Fibroblast of upper back skin (primary cell): Measurements from ENCODE around the gene DERA.
"Not testable (repeated sequence)": the region's sequence is repeated elsewhere in the genome, so short reads cannot be mapped to it uniquely, and the experiment has no call there.

Source experiments
- DNase-seq: peaks from one replicate; pipeline ENCODE4 v3.0.0-alpha.2; 2013

The DERA gene

DNA sequence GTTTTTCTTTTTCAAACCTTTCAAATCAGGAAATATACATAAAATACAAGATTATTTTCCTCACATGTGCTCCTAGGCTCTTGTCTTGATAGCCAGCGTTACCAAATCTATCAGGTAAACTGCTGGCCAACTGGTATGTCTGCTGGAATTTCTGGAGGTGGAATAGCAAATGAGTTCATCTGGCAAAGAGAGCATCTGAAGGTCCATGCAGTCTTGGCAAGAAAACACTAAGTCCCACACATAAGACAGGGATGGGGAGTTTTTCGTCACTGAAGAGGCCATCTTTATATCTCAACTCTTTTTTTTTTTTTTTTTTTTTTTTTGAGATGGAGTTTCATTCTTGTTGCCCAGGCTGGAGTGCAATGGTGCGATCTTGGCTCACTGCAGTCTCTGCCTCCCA is 60.1 kb downstream of the DERA start:
- no peak for DNase-seq

- no peak for DNase-seq
These were observed 61.8 kb downstream of the DERA start for GRCh38 chr12:15972894-15973293.

GRCh38 chr12:15977999-15978951 is 67.1 kb downstream of the DERA start:
- DNase-seq: peak; percentile 40

DNA sequence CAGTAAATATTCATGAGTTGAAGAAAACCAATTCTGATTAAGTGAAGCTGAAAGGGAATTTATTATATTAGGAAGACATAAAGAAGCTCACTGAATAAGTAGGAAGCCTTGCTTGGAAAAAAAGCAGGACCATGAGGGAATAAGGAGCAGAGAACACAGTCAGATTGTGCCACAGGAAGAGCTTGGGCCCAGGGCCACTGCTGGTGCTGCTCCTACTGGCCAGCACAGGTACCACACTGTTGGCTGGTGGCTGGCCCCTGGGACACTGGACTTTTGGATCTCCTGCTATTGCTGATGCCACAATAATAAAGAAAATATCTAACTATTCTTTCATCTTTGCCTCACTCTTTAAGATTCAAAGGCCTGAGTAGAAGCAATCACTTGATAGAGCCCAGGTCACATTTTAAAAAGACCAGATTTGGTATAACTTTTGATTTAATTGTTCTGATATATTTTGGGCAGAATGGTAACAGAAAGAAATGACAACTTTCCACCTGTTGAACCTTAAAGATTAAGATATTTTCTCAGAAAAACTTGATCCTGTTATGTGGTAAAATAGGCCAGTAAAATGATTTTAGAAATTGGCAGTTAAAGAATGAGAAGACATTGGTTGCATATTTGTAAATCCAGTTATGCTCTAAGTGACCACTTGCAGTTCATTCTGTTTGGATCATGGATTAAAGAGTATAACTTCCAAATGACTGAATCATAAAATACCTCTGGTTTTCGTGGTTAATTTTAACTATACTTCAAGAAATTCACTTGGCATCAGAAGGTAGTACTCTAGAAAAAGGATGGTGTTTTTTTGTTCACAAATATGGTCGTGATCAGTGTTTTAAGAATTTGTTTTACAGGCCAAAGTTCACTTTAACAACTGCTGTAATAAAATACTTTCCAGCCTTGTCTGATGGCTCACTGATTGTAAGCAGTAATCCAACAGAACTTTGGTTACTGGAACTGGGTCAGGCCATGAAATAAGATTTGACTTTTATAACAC is 68.3 kb downstream of the DERA start:
- DNase-seq: peak; percentile 96

GRCh38 chr12:15982071-15982470 is 70.9 kb downstream of the DERA start:
- peak; percentile 14 for DNase-seq

- peak; percentile 70 for DNase-seq
These were observed 71.3 kb downstream of the DERA start for GRCh38 chr12:15982471-15982870.

DNA sequence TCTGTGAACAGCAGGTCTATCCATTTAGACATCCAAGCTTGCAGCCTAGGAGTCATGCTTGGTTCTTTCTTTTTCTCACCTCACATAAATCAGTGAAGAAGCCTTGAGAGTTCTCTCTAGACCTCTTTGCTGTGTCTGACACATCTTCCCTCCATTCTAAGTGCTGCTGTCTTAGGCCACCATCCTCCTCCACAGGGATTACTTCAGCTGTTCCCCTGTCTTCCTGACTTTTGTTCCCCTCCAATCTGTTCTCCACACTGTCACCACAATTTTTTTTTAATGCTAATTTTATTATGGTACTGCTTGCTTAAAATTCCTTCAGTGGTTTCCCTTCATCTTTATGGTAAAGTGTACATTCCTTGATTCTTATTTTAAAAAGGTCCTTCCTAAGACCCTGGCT is 71.8 kb downstream of the DERA start:
- DNase-seq: no peak

- DNase-seq: no peak
These were observed 73.1 kb downstream of the DERA start for GRCh38 chr12:15984097-15984800.

GRCh38 chr12:15984963-15985362 is 73.8 kb downstream of the DERA start:
- no peak for DNase-seq

GRCh38 chr12:15987696-15988095 is 76.6 kb downstream of the DERA start:
- DNase-seq: no peak

DNA sequence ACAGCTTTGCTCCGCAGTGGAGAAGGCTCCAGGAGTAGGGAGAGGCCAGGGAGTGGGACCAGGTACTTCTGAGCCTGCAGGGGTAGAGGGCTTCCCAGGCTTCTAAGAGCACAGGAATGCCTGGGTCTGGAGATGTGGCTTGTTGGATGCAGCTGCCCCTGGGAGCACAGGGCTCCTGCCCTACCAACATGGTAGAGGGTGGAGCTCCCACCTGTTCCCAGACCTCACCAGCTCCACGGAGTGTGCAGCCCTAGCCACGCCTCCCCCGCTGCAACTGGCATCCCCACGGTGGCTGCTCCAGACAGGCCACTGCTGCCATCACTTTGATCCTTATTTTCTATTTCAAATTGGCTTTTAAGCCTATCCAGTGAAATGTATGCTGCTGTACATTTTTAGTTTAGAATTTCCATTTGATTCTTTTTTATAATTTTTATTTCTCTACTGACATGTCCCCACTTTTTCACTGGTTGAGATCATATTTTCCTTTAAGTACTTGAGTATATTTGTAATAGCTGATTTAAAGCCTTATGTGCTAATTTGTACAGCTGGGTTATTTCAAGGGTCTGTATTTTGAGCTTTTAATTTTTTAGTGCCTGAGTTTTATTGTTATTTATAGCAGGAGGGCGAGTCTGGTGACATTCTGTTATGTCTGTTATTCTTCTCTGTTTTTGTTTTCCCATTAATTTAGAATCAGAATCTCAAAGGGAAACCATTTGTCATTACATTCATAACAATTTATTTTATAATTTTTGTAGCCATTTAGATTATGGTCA is 78.0 kb downstream of the DERA start:
- DNase-seq: no peak

DNA sequence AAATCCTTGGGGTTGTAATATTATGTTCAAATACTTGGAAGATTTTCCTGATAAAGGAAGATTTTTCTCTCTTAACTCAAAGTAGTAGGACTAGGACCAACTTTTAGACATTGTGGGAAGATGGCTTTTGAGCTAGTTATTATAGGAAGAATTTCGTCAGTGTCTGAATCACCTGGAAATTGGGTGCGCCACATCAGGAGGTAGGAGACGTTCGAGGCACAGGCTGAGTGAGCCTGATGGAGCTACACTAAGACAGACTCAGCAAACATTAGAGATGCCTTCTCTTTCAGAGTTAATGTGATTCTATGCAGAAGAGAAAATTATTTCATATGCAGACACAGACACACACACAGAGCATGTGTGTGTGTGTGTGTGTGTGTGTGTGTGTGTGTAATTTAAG is 84.7 kb downstream of the DERA start:
- no peak for DNase-seq

- peak; percentile 64 for DNase-seq
These were observed 85.1 kb downstream of the DERA start for GRCh38 chr12:15996254-15996653.

DNA sequence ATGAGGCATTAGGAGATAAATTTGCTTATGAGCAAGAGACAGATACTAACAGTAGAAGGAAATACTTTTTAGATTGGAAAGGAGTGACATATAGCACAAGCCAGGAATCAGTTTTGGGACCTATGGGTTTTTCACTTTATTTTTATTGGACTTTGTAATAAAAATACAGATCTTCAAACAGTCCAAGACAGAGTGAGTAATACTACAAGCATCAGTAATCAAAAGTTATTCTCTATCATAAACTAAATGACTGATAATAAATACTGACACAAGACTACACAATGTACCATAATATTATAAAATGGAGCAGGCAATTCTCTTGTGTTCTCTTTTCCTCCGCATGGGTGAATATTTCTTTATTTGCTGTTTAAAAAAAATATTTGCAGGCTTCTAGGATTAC is 85.8 kb downstream of the DERA start:
- DNase-seq: no peak

- DNase-seq: no peak
These were observed 86.8 kb downstream of the DERA start for GRCh38 chr12:15997910-15998309.

DNA sequence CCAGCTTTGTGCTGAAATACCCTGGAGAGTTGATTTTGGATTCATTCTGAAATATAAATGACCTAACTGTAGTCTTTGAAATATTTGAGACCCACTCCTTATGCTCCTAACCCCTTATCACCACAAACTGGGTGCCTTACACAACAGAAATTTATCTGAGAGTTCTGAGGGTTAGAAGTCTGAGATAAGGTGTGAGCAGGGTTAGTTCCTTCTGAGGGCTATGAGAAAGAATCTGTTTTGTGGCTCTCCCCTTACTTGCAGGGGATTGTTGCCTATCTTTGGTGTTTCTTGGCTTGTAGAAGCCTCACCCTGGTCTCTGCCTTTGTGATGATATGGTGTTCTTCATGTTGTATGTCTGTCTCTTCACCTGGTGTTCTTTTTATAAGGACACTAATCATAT is 91.7 kb downstream of the DERA start:
- no peak for DNase-seq

- DNase-seq: no peak
These were observed 92.3 kb downstream of the DERA start for GRCh38 chr12:16003460-16003859.

GRCh38 chr12:16006752-16007151 is 95.6 kb downstream of the DERA start:
- DNase-seq: no peak

DNA sequence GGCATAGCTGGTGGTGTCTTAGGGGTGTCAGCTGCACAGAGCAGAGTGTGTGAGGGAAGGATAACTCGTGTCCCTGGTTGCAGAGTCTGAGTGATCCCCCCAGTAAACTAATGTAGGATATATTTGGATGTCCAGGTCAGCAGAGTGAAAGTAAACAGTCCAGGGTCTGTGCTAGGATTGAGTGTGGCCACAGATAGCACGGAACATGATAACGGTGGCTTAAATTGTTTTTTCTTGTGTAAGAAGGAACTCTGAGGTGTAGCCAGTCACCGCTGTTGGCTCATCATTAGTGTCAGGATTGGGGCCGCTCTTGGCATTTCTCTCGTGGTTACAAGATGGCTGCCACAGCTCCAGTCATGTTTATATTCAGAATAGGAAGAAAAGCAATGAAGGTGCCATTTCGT is 97.3 kb downstream of the DERA start:
- no peak for DNase-seq

DNA sequence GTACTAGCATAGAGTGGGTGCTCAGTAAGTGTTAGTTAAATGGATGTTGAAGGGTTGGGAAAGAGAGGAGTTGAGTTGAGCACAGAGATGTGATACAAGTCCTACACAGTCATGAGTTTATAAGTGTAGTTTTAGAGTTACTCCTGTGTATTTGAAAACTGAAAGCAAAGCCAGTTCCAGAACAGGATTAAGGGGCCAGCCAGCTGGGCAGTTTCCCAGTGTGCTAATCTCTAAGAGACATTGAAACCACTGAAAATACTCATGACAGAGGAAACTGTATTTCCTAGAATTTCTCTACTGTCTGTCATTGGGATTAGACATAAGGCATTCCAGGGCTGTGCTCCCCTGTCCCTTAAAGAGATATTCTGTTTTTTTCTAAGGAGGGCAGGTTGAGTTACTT is 101.0 kb downstream of the DERA start:
- peak; percentile 49 for DNase-seq

DNA sequence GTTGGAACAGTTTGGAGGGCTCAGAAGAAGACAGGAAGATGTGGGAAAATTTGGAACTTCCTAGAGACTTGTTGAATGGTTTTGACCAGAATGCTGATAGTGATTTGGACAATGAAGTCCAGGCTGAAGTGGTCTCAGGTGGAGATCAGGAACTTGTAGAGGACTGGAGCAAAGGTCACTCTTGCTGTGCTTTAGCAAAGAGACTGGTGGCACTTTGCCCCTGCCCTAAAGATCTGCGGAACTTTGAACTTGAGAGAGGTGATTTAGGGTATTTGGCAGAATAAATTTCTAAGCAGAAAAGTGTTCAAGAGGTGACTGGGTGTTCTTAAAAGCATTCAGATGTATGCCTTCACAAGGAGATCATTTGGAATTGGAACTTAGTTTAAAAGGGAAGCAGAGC is 102.6 kb downstream of the DERA start:
- not testable (repeated sequence) for DNase-seq

GRCh38 chr12:16014394-16014793 is 103.3 kb downstream of the DERA start:
- not testable (repeated sequence) for DNase-seq
